Adrenal gland (tissue), 12 donors: Measurements from ENCODE around the gene PCGF3. TPM values are rescaled to one million over a fixed set of nuclear protein-coding genes. Genes with fewer than 3 reads are reported as not detected.

Source experiments
- DNase-seq, 7 donors: peaks; one replicate each; pipeline ENCODE4 v3.0.0-alpha.2; 2019 to 2020
- H3K27ac ChIP-seq, 5 donors: fragments of 200-600 bp; sonication (generic) in 4 of 5; 1 replicate in 3 of 5; 2 replicates in 2 of 5; pipeline versions ENCODE4 v1.5.1 to v1.8.0; 2016 to 2020; ENCODE audit warnings: mild to moderate bottlenecking in 1 of 5
- H3K27me3 ChIP-seq: fragments of 200-600 bp; 2 replicates; pipeline ENCODE4 v1.8.0; 2021
- H3K36me3 ChIP-seq, 2 donors: fragments of 200-600 bp; replicated peaks in 1 of 2; 1 replicate in 1 of 2; 2 replicates in 1 of 2; pipeline versions ENCODE4 v1.5.1 to v1.8.0; 2018 to 2022
- H3K4me1 ChIP-seq, 2 donors: fragments of 200-600 bp; replicated peaks in 1 of 2; 1 replicate in 1 of 2; 2 replicates in 1 of 2; pipeline versions ENCODE4 v1.5.1 to v1.8.0; 2018 to 2021
- H3K4me3 ChIP-seq, 4 donors: fragments of 200-600 bp; sonication (generic) in 3 of 4; one replicate each; pipeline ENCODE4 v1.5.1; 2016 to 2018
- H3K9me3 ChIP-seq, 3 donors: fragments of 200-600 bp; sonication (generic) in 1 of 3; replicated peaks in 1 of 3; 1 replicate in 2 of 3; 2 replicates in 1 of 3; pipeline versions ENCODE4 v1.5.1 to v1.8.0; 2016 to 2021
- POLR2A ChIP-seq, 2 donors: fragments of 450-650 bp; IDR thresholded peaks; one replicate each; pipeline ENCODE4 v1.6.1; 2017; ENCODE audit warnings: antibody characterized with exemption in 2 of 2, mild to moderate bottlenecking in 2 of 2, moderate library complexity in 1 of 2
- WGBS, 4 donors: extraction: QIAGEN DNeasy Blood & Tissue Kit in 2 of 4; methylation state at CpG; one replicate each; pipeline versions ENCODE4 v1.1.5 to v1.1.7; 2013 to 2017; 5-methylcytosine and 5-hydroxymethylcytosine counted together
- intact Hi-C, 2 donors: fragments of 100-400 bp; cut with DNase I; formaldehyde crosslinking; loops; one replicate each; pipeline versions ENCODE4 v1.14.1 to v1.15.0; 2022 to 2023
- polyA plus RNA-seq, 3 donors: library from polyadenylated mRNA; stranded (reverse); fragments of 200-250 nt in 2 of 3; fragments of 350-450 nt in 1 of 3; fragmentation: Illumina TruSeq in 1 of 3; extraction: RNeasy Lipid Tissue Mini Kit (QIAGEN cat#74804) in 1 of 3; gene quantifications; one replicate each; pipeline ENCODE4 v1.2.3, GENCODE V29; 2013 to 2014
- total RNA-seq, 9 donors: library from RNA; depleted of rRNA in 4 of 9; stranded (reverse); fragments of >200 nt in 4 of 9; fragments of 120-200 nt in 1 of 9; fragmentation: NEBNext Ultra II Directional in 1 of 9; extraction: Animal tissue kit (Norgen Biotek cat#: 25700) in 1 of 9; gene quantifications; one replicate each; pipeline versions ENCODE4 v1.1.0 to v1.2.4, GENCODE V29; 2013 to 2023
- TF ChIP-seq, protein P1 (sequence below), 6 experiments: fragments of 450-650 bp in 4 of 6; fragments of 200-600 bp in 2 of 6; sonication (generic) in 1 of 6; IDR thresholded peaks; 1 replicate in 5 of 6; 2 replicates in 1 of 6; pipeline versions ENCODE4 v1.5.1 to v1.8.0; 2016 to 2021; ENCODE audit warnings: antibody characterized with exemption in 6 of 6, mild to moderate bottlenecking in 2 of 6, moderate library complexity in 1 of 6
- donor health status: healthy with polysubstance abuse.
- donor health status: Bipolar disorder and iron deficiency.
- donor health status: DM: yes; HTN: yes; CAD: no.
- donor health status: DM: no; HTN: no; CAD: no.
- donor health status: DM: no; HTN: no; CAD: no.
- donor health status: DM: yes; HTN: yes; CAD: no.

The PCGF3 gene
- total and polyA plus RNA-seq, 12 donors: 26.4 to 178 (median 70.7) TPM

DNA sequence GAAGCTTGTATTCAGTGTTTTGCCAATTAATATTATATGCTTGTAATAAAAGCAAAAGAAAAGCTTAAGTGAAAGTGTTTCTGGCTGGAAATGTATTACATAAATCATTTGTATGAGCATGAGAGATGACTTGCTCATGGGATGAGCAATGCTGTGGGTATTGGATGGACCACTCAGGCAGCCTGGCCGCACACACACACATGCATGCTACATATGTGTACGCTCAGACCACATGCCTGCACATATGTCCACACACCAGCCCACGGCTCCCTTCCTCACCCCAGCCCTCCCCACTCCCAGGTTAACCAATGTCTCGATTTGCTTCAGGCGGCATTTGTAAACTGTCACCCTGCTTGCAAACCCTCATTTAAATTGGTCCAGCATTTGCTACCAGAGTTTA lies 64.4 kb downstream of the PCGF3 start:
- peaks cover 27 to 63% of the 10 kb centered on the region in 2 donors for H3K4me1 ChIP-seq
- H3K27ac ChIP-seq: peak overlapping the region in 1 of 5 donors; percentile 45
- no peak overlapping the region for H3K4me3 ChIP-seq
- H3K36me3 ChIP-seq: peaks cover 0 to 63% of the 10 kb centered on the region in 2 donors
- DNase-seq: peak in 1 of 7 donors; percentile 11
- no peaks in the 10 kb centered on the region for H3K9me3 ChIP-seq
- no peaks in the 10 kb centered on the region for H3K27me3 ChIP-seq
- intact Hi-C loops: no loop called here
- TF ChIP-seq, protein P1, sequence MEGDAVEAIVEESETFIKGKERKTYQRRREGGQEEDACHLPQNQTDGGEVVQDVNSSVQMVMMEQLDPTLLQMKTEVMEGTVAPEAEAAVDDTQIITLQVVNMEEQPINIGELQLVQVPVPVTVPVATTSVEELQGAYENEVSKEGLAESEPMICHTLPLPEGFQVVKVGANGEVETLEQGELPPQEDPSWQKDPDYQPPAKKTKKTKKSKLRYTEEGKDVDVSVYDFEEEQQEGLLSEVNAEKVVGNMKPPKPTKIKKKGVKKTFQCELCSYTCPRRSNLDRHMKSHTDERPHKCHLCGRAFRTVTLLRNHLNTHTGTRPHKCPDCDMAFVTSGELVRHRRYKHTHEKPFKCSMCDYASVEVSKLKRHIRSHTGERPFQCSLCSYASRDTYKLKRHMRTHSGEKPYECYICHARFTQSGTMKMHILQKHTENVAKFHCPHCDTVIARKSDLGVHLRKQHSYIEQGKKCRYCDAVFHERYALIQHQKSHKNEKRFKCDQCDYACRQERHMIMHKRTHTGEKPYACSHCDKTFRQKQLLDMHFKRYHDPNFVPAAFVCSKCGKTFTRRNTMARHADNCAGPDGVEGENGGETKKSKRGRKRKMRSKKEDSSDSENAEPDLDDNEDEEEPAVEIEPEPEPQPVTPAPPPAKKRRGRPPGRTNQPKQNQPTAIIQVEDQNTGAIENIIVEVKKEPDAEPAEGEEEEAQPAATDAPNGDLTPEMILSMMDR (IDR thresholded peaks at IDR 0.05): no peak
- no peak for TF ChIP-seq POLR2A (IDR thresholded peaks at IDR 0.05)
- 85 to 94% (median 92%) methylated on average over 5 of the region's 5 CpGs for WGBS, 4 donors

GRCh38 chr4:771464-771863 lies 65.8 kb downstream of the PCGF3 start:
- 46 to 59% (median 54%) methylated on average over 3 to 6 of the region's 6 CpGs for WGBS, 4 donors
- Histone ChIP-seq H3K36me3 (peaks cover 0 to 67% of the 10 kb centered on the region in 2 donors), H3K4me1 (peaks cover 18 to 58% of the 10 kb centered on the region in 2 donors), H3K27me3 (no peaks in the 10 kb centered on the region), H3K9me3 (no peaks in the 10 kb centered on the region), H3K4me3 (no peak overlapping the region), H3K27ac (peak overlapping the region in 3 of 5 donors; percentile 50 to 85 (median 56))
- no peak for DNase-seq
- TF ChIP-seq POLR2A (IDR thresholded peaks at IDR 0.05): no peak
- TF ChIP-seq, protein P1 (IDR thresholded peaks at IDR 0.05): no peak
- intact Hi-C loops: no loop called here

DNA sequence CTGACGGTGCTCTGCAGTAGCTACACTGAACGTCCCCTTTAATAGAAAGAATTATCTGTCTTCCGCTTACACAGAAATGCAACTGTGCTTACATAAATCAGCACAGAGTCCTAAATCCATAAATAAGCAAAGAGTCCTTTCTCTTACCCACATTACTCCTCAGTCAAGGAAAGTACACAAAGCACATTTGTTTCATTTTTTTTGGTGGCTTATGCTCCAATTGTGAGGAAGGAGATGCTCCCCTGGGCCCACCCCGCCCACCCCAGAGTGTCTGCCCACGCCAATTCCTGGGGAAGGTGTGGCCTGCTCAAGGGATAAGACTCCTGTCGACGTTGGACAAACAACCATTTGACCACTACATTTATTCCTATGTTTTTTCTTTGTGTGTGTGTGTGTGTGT lies 66.5 kb downstream of the PCGF3 start:
- peaks cover 0 to 67% of the 10 kb centered on the region in 2 donors for H3K36me3 ChIP-seq
- no peak overlapping the region for H3K4me3 ChIP-seq
- peaks cover 18 to 52% of the 10 kb centered on the region in 2 donors for H3K4me1 ChIP-seq
- no peaks in the 10 kb centered on the region for H3K9me3 ChIP-seq
- intact Hi-C loops: no loop called here
- no peak for TF ChIP-seq POLR2A (IDR thresholded peaks at IDR 0.05)
- TF ChIP-seq, protein P1 (IDR thresholded peaks at IDR 0.05): no peak
- DNase-seq: no peak
- no peaks in the 10 kb centered on the region for H3K27me3 ChIP-seq
- 45 to 66% (median 57%) methylated on average over 7 of the region's 7 CpGs for WGBS, 4 donors
- H3K27ac ChIP-seq: peak overlapping the region in 4 of 5 donors; percentile 50 to 85 (median 54)

DNA sequence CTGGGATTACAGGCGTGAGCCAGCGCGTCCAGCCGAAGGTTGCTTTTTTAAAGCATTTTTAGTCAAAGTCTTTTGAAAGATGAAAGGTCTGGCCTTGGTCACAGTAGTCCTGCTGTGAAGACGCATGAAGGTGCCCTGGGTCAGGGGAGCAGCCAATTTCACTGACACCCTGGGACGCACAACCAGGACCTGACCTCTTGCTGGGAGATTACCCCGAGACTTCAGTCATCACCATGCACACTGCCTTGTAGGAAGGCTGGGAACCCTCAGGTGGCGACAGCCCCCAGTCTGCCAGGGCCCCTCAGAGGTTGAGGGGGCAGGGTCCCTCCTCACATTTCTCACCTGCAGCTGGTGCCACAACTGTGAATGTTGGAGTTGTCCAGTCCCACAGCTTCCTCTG lies 67.1 kb downstream of the PCGF3 start:
- WGBS, 4 donors: 20 to 54% (median 43%) methylated on average over 3 to 8 of the region's 8 CpGs
- intact Hi-C loops: no loop called here
- TF ChIP-seq, protein P1 (IDR thresholded peaks at IDR 0.05): no peak
- no peak for TF ChIP-seq POLR2A (IDR thresholded peaks at IDR 0.05)
- Histone ChIP-seq H3K4me1 (peaks cover 18 to 49% of the 10 kb centered on the region in 2 donors), H3K36me3 (peaks cover 0 to 68% of the 10 kb centered on the region in 2 donors), H3K27me3 (no peaks in the 10 kb centered on the region), H3K4me3 (no peak overlapping the region), H3K27ac (peak overlapping the region in 4 of 5 donors; percentile 14 to 85 (median 54)), H3K9me3 (no peaks in the 10 kb centered on the region)
- DNase-seq: peak in 2 of 7 donors; percentile 15 to 44
